GM19193 (cell line): ENCODE results near the gene MTFP1.

Experiments
- POLR2A ChIP-seq: IDR thresholded peaks from 4 replicates; pipeline ENCODE4 v1.6.1; 2011; ENCODE audit not compliant: insufficient read depth, insufficient read length; ENCODE audit errors: extremely low read depth

Gene MTFP1

GRCh38 chr22:30432096-30432495 is 6.5 kb downstream of the MTFP1 start:
- TF ChIP-seq POLR2A, result no peak

- no peak for TF ChIP-seq POLR2A
These were observed 7.0 kb downstream of the MTFP1 start for GRCh38 chr22:30432520-30432919.

GRCh38 chr22:30433227-30433626 is 7.7 kb downstream of the MTFP1 start:
- TF ChIP-seq POLR2A, result no peak

- no peak for TF ChIP-seq POLR2A
These were observed 8.2 kb downstream of the MTFP1 start for GRCh38 chr22:30433773-30434172.

GRCh38 chr22:30434843-30435242 is 9.3 kb downstream of the MTFP1 start:
- TF ChIP-seq POLR2A, result no peak

GRCh38 chr22:30435674-30436126 is 10.1 kb downstream of the MTFP1 start:
- no peak for TF ChIP-seq POLR2A

- TF ChIP-seq POLR2A, result no peak
These were observed 10.6 kb downstream of the MTFP1 start for GRCh38 chr22:30436196-30436595.

GRCh38 chr22:30438559-30438958 is 13.0 kb downstream of the MTFP1 start:
- no peak for TF ChIP-seq POLR2A

GRCh38 chr22:30439226-30439625 is 13.7 kb downstream of the MTFP1 start:
- no peak for TF ChIP-seq POLR2A

GRCh38 chr22:30439836-30440235 is 14.3 kb downstream of the MTFP1 start:
- TF ChIP-seq POLR2A, result no peak

GRCh38 chr22:30441088-30441487 is 15.5 kb downstream of the MTFP1 start:
- TF ChIP-seq POLR2A, result no peak

GRCh38 chr22:30444632-30445437 is 19.3 kb downstream of the MTFP1 start:
- peak; percentile 20 for TF ChIP-seq POLR2A

- no peak for TF ChIP-seq POLR2A
These were observed 20.0 kb downstream of the MTFP1 start for GRCh38 chr22:30445438-30446145.

GRCh38 chr22:30447656-30448055 is 22.1 kb downstream of the MTFP1 start:
- no peak for TF ChIP-seq POLR2A

GRCh38 chr22:30452861-30453260 is 27.3 kb downstream of the MTFP1 start:
- no peak for TF ChIP-seq POLR2A
